H1 (cell line): ENCODE data around the gene FGF5. TPM values are rescaled to one million over a fixed set of nuclear protein-coding genes. Genes with fewer than 3 reads are reported as not detected.

Source experiments
- BRCA1 ChIP-seq: IDR thresholded peaks from 2 replicates; pipeline ENCODE4 v1.6.1; 2012; ENCODE audit warnings: low read depth, low read length, improper control_type of control experiment
- GABPA ChIP-seq: IDR thresholded peaks from 2 replicates; pipeline ENCODE4 v1.6.1; 2011; ENCODE audit warnings: mild to moderate bottlenecking, low read length, moderate library complexity, borderline replicate concordance; ENCODE audit not compliant: insufficient read depth
- GTF2F1 ChIP-seq: IDR thresholded peaks from 2 replicates; pipeline ENCODE4 v1.6.1; 2012; ENCODE audit warnings: low read depth, low read length, improper control_type of control experiment, borderline replicate concordance
- HDAC2 ChIP-seq, 2 experiments: fragments of 300-600 bp in 1 of 2; sonication (generic) in 1 of 2; IDR thresholded peaks; 2 replicates each; pipeline ENCODE4 v1.6.1; 2011 to 2012; ENCODE audit warnings: low read depth in 2 of 2, low read length in 2 of 2, mild to moderate bottlenecking in 2 of 2, moderate library complexity in 2 of 2, borderline replicate concordance in 1 of 2, inconsistent platforms in 1 of 2
- JUN ChIP-seq: IDR thresholded peaks from 2 replicates; pipeline ENCODE4 v1.6.1; 2011; ENCODE audit warnings: low read depth, mild to moderate bottlenecking, improper control_type of control experiment, low read length
- RBBP5 ChIP-seq: IDR thresholded peaks from 2 replicates; pipeline ENCODE4 v1.7.1; 2012; ENCODE audit warnings: low read depth, mild to moderate bottlenecking, inconsistent platforms, low read length, moderate library complexity, borderline replicate concordance
- RNF2 ChIP-seq: fragments of 200-900, 300-1000 bp; sonication (generic); IDR thresholded peaks from 2 replicates; pipeline ENCODE4 v1.7.1; 2016; ENCODE audit warnings: borderline replicate concordance, low read depth, mild to moderate bottlenecking, antibody characterized with exemption, low read length; ENCODE audit not compliant: poor library complexity, severe bottlenecking; ENCODE audit errors: missing control alignments
- SP1 ChIP-seq: IDR thresholded peaks from 2 replicates; pipeline ENCODE4 v1.6.1; 2011; ENCODE audit warnings: low read depth, low read length
- SP4 ChIP-seq: IDR thresholded peaks from 2 replicates; pipeline ENCODE4 v1.6.1; 2012; ENCODE audit warnings: low read length, inconsistent platforms
- TAF1 ChIP-seq: IDR thresholded peaks from 2 replicates; pipeline ENCODE4 v1.6.1; 2011; ENCODE audit warnings: mild to moderate bottlenecking, low read depth, low read length
- polyA plus RNA-seq, 7 experiments: library from polyadenylated mRNA; depleted of rRNA in 3 of 7; stranded (reverse) in 5 of 7; unstranded in 2 of 7; fragments of >200 nt in 5 of 7; fragments of 200-250 nt in 2 of 7; gene quantifications; 1 replicate in 5 of 7; 2 replicates in 1 of 7; 4 replicates in 1 of 7; pipeline versions ENCODE4 v1.2.1 to v1.2.3, GENCODE V29; 2011 to 2013; ENCODE audit warnings: missing spikeins in 2 of 7, mixed read lengths in 2 of 7
- total RNA-seq: library from RNA; stranded (reverse); fragmentation: NEBNext Ultra II Directional; extraction: Animal tissue kit (Norgen Biotek cat#: 25700); gene quantifications from 2 replicates; pipeline ENCODE4 v1.2.1, GENCODE V29; 2021

FGF5 gene
- total and polyA plus RNA-seq, 2 of the 8 experiments (the other 6 are each of a cell fraction or from before 2014, with no cell fraction given), result not detected

DNA sequence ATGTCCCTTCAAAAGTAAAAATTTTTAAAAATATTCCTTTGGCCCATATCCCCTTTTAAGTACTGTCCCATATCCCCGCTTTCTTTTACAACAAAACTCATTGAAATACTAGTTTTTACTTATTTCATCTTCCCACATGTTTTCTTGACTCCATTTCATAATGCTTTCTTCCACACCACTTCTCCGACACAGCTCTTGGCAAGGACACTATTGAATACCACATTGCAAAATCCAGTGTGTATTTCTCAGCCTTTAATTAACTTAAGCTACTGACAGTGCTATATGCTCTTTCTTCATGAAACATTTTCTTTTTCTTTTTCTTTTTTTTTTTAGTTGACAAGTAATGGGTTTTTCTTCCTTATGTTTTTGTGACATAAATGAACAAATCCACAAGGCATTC, 40.4 kb upstream of the FGF5 start (continued):
- TF ChIP-seq SP1 (no peak), RNF2 (no peak), GTF2F1 (no peak), TAF1 (no peak), HDAC2 (IDR thresholded peaks at IDR 0.05; ENCODE audit: borderline replicate concordance in 1 of 2, low read depth in 2 of 2, low read length in 2 of 2) (no peak), BRCA1 (no peak), GABPA (no peak), SP4 (no peak), JUN (no peak), RBBP5 (no peak)
